HL-60 (cell line): ENCODE data around the gene PRDM15.

Experiments
- POLR2AphosphoS5 ChIP-seq: IDR thresholded peaks from 2 replicates; pipeline ENCODE4 v1.6.1; 2012; ENCODE audit warnings: low read depth
- TF ChIP-seq, protein P1 (sequence below): IDR thresholded peaks from one replicate; pipeline ENCODE4 v1.5.1; 2011; ENCODE audit warnings: low read length, control low read depth, inconsistent platforms; ENCODE audit not compliant: insufficient read depth

GRCh38 chr21:41876396-41876795 lies 2.7 kb downstream of the PRDM15 start:
- TF ChIP-seq POLR2AphosphoS5: no peak
- TF ChIP-seq, protein P1, sequence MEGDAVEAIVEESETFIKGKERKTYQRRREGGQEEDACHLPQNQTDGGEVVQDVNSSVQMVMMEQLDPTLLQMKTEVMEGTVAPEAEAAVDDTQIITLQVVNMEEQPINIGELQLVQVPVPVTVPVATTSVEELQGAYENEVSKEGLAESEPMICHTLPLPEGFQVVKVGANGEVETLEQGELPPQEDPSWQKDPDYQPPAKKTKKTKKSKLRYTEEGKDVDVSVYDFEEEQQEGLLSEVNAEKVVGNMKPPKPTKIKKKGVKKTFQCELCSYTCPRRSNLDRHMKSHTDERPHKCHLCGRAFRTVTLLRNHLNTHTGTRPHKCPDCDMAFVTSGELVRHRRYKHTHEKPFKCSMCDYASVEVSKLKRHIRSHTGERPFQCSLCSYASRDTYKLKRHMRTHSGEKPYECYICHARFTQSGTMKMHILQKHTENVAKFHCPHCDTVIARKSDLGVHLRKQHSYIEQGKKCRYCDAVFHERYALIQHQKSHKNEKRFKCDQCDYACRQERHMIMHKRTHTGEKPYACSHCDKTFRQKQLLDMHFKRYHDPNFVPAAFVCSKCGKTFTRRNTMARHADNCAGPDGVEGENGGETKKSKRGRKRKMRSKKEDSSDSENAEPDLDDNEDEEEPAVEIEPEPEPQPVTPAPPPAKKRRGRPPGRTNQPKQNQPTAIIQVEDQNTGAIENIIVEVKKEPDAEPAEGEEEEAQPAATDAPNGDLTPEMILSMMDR: no peak
